ENCODE results near the gene MAD1L1.

DNA sequence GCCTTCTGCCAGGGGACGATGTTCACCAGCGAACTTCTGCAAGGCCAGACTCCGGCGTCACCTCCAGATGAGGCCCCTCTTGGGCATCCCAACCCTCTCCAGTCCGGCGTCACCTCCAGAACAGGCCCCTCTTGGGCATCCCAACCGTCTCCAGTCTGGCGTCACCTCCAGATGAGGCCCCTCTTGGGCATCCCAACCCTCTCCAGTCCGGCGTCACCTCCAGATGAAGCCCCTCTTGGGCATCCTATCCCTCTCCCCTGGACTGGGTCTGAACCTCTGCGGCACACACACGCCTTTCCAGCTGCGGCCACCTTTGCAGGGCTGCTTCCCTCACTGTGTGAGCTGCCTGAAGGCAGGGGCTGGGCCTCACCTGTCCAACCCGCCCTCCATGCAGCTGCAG lies 321.2 kb downstream of the MAD1L1 start:
- TF ChIP-seq EZH2 (IDR thresholded peaks at IDR 0.05; ENCODE audit: insufficient read depth, poor library complexity, severe bottlenecking) (no peak), EZH2phosphoT487 (IDR thresholded peaks at IDR 0.05; ENCODE audit: insufficient read depth, low read depth) (no peak)
